Fibroblast of the aortic adventitia (primary cell): ENCODE data around the gene TMEM250. TPM values are rescaled to one million over a fixed set of nuclear protein-coding genes. Genes with fewer than 3 reads are reported as not detected.

Experiments used
- DNase-seq: peaks from one replicate; pipeline ENCODE4 v3.0.0-alpha.2; 2010; ENCODE audit warnings: low read depth
- H3K4me3 ChIP-seq: 2 replicates; pipeline ENCODE4 v1.5.1; 2011; ENCODE audit warnings: low read depth, mild to moderate bottlenecking, control low read depth, low read length, moderate library complexity
- total RNA-seq: library from RNA; depleted of rRNA; stranded (reverse); fragments of >200 nt; gene quantifications from 2 replicates; pipeline ENCODE4 v1.2.3, GENCODE V29; 2012; ENCODE audit warnings: low replicate concordance
- TF ChIP-seq, protein P1 (sequence below): IDR thresholded peaks from 2 replicates; pipeline ENCODE4 v1.5.1; 2011; ENCODE audit warnings: mild to moderate bottlenecking, low read length, control low read depth, inconsistent platforms; ENCODE audit not compliant: insufficient read depth

The TMEM250 gene
- total RNA-seq, 1 donor, result 46.1 TPM

DNA sequence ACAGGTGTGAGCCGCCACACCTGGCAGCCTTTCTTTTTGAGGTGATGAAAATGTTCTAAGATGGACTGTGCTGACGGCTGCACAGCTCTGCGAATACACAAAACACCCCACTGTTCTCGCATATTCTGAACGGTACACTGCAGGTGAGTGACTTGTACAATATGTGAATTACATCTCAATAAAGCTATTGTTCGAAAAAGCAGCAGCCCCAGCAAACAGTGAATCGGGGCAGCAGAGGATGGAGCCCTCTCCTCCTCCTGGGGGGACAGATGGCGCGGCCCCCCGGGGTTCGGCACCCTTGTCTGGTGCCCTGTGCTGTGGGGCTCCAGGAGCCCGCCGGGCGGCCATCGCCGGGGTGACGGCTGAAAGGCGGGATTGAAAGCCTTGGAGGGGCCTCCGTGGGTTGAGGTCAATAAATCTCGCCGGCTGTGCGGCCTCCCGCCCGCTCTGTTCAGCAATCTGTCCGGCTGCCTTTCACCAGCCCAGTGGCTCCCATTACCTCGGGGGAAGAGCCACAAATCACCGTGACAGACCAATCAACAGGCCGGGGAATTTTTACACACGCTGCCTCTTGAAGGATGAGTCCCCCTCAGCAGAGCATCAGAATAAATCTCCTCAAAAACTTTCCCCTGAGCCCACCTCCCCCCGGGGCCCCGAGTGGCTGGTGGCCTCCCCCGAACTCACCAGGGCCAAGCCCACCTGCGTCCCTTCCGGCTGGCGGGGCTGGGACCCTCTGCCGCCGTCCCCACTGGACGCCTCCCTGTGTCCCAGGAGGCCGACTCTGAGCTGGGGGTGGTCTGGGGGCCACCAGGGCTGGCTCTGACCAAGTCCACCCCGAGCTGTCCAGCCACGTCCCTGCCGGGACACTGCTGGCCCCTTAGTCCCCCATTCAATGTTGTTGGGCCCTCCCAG, 37.8 kb upstream of the TMEM250 start:
- TF ChIP-seq, protein P1, sequence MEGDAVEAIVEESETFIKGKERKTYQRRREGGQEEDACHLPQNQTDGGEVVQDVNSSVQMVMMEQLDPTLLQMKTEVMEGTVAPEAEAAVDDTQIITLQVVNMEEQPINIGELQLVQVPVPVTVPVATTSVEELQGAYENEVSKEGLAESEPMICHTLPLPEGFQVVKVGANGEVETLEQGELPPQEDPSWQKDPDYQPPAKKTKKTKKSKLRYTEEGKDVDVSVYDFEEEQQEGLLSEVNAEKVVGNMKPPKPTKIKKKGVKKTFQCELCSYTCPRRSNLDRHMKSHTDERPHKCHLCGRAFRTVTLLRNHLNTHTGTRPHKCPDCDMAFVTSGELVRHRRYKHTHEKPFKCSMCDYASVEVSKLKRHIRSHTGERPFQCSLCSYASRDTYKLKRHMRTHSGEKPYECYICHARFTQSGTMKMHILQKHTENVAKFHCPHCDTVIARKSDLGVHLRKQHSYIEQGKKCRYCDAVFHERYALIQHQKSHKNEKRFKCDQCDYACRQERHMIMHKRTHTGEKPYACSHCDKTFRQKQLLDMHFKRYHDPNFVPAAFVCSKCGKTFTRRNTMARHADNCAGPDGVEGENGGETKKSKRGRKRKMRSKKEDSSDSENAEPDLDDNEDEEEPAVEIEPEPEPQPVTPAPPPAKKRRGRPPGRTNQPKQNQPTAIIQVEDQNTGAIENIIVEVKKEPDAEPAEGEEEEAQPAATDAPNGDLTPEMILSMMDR, result no peak
- no peak for DNase-seq
- no peak overlapping the region for H3K4me3 ChIP-seq

GRCh38 chr9:136155576-136155975, 36.9 kb upstream of the TMEM250 start:
- no peak for DNase-seq
- H3K4me3 ChIP-seq, result no peak overlapping the region
- TF ChIP-seq, protein P1, result no peak

DNA sequence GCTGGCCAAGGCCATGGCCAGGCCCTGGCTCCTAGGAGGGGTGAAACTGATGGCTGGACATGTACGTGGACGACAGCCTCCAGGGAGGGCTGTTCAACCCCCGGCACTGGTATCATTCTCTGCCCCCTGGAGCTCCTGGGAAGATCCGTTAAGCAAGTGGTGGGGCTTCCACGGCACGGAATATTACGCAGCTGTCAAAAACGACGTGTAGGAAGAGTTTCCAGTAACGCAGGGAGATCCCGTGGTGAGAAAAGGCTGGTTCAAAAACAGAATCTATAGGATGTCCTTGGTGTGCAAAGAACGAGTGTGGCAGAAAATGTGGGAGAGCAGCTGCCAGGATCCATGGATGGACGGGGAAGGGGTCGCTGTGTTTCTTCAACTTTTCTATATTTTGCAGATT, 36.3 kb upstream of the TMEM250 start:
- no peak for DNase-seq
- TF ChIP-seq, protein P1, result no peak
- H3K4me3 ChIP-seq, result no peak overlapping the region

DNA sequence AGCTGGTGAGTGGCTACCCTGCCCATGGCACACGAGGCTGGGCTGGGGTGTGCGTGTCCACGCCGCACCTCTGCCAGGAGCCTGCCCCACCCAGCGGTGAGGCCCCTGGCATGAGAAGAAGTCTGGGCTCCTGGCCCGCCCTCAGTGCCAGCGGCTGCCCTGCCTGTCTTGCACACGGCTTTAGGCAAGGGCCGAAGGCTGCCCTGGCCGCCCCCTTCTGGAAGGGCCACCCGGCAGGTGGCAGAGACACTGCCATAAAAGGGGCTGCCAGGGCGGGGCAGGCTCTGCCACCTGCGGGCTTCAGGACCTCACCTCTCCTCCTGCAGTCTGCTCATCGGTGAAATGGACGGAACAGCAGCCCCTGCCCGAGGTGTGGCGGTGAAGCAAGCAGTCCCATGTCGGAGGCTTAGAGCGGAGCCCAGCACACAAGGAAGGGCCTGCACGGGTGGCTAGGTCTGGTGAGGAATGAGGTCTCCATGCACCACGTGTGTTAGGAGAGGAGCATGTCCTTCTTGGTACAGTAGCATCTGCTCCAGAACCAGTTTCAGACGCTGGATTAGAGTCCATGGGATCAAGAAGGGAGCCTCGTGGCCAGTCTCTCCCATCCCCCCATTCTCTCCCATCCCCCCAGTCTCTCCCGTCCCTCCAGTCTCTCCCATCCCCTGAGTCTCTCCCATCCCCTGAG, 34.8 kb upstream of the TMEM250 start:
- TF ChIP-seq, protein P1, result no peak
- DNase-seq, result no peak
- no peak overlapping the region for H3K4me3 ChIP-seq

DNA sequence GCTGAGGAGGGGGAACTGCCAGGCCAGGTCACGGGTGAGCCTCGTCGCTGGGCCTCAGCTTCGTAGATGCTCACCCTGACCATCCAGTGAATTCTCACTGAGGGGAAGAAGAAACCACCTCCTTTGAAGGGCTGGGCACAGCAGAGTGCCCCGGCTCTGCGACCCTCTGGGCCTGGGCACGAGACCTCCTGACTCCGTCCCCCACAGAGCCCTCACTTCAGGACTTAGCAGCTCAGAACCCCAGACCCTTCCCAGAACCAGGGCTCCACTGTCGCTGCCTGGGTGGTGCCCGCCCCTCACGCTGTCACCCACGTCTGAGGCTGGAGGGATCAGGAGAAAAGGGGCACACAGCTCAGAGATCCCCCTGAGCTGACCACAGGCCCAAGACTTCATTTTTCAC, 34.3 kb upstream of the TMEM250 start:
- TF ChIP-seq, protein P1, result no peak
- H3K4me3 ChIP-seq, result no peak overlapping the region

DNA sequence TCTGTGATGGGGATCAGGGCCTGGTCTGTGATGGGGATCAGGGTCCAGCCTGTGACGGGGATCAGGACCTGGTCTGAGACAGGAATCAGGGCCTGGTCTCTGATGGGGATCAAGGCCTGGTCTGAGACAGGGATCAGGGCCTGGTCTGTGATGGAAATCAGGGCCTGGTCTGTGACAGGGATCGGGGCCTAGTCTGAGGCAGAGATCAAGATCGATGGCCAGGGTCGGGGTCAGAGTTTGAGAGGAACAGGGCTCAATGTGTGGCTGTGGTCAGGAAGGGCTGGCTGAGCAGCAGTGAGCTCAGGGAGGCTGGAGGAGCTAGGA, 33.8 kb upstream of the TMEM250 start:
- no peak overlapping the region for H3K4me3 ChIP-seq
- TF ChIP-seq, protein P1, result no peak
- no peak for DNase-seq

More for the DNA sequence above, 34.3 kb upstream of the TMEM250 start:
- DNase-seq, result no peak
